Colon (tissue), 2 donors: ENCODE measurements around the gene C2CD3.
"Not testable (repeated sequence)": the region's sequence is repeated elsewhere in the genome, so short reads cannot be mapped to it uniquely, and the experiment has no call there.

Experiments
- FAIRE-seq: peaks from 2 replicates; lab custom pipeline; 2012; peaks lifted over from hg19 to GRCh38; lab: Jason Lieb, UNC
- donor health status: control.
- donor health status: control.

Gene C2CD3

GRCh38 chr11:74061599-74061998 is 109.2 kb downstream of the C2CD3 start:
- not testable (repeated sequence) for FAIRE-seq

- FAIRE-seq: no peak
Measured at GRCh38 chr11:74057249-74058151, 113.3 kb downstream of the C2CD3 start.

- no peak for FAIRE-seq
Measured at GRCh38 chr11:74055938-74056337, 114.9 kb downstream of the C2CD3 start.

- FAIRE-seq: no peak
Measured at GRCh38 chr11:74050465-74050864, 120.3 kb downstream of the C2CD3 start.

GRCh38 chr11:74048993-74049392 is 121.8 kb downstream of the C2CD3 start:
- FAIRE-seq: no peak

- FAIRE-seq: no peak
Measured at GRCh38 chr11:74044538-74044937, 126.3 kb downstream of the C2CD3 start.

GRCh38 chr11:74043450-74043849 is 127.4 kb downstream of the C2CD3 start:
- FAIRE-seq: no peak

GRCh38 chr11:74037309-74037708 is 133.5 kb downstream of the C2CD3 start:
- no peak for FAIRE-seq

- FAIRE-seq: no peak
Measured at GRCh38 chr11:74035264-74035663, 135.5 kb downstream of the C2CD3 start.

- no peak for FAIRE-seq
Measured at GRCh38 chr11:74033046-74033445, 137.8 kb downstream of the C2CD3 start.

GRCh38 chr11:74030723-74031676 is 139.8 kb downstream of the C2CD3 start:
- FAIRE-seq: no peak

- FAIRE-seq: no peak
Measured at GRCh38 chr11:74025467-74026166, 145.2 kb downstream of the C2CD3 start.

- FAIRE-seq: no peak
Measured at GRCh38 chr11:74024261-74025029, 146.4 kb downstream of the C2CD3 start.

GRCh38 chr11:74023276-74023675 is 147.5 kb downstream of the C2CD3 start:
- FAIRE-seq: no peak

GRCh38 chr11:74022546-74022945 is 148.3 kb downstream of the C2CD3 start:
- FAIRE-seq: no peak

- FAIRE-seq: no peak
Measured at GRCh38 chr11:74021998-74022397, 148.8 kb downstream of the C2CD3 start.

- no peak for FAIRE-seq
Measured at GRCh38 chr11:74020539-74020938, 150.3 kb downstream of the C2CD3 start.

- no peak for FAIRE-seq
Measured at GRCh38 chr11:74019860-74020259, 150.9 kb downstream of the C2CD3 start.

GRCh38 chr11:74019104-74019738 is 151.6 kb downstream of the C2CD3 start:
- no peak for FAIRE-seq

- no peak for FAIRE-seq
Measured at GRCh38 chr11:74018331-74019005, 152.3 kb downstream of the C2CD3 start.
